HCT116 (cell line): Measurements from ENCODE around the gene KRTAP4-6. TPM values are rescaled to one million over a fixed set of nuclear protein-coding genes. Genes with fewer than 3 reads are reported as not detected.

Experiments used
- ATAC-seq: fragments of 200-7000 bp; cut with Tn5 transposase; 2 replicates; pipeline ENCODE4 v1.9.1; 2020; ENCODE audit warnings: mild to moderate bottlenecking, moderate library complexity
- BruUV-seq: library from RNA; stranded (reverse); fragments of 400-500 nt; replicated peaks from 2 replicates; lab custom pipeline; 2021; lab: Mats Ljungman, UMichigan
- CTCF ChIA-PET: fragments of 300-600 bp; sonication (Branson Sonifier 250); formaldehyde crosslinking; loops from one replicate; lab custom pipeline; 2021; ENCODE audit warnings: antibody characterized with exemption; lab: Charles Lee
- POLR2A ChIA-PET: fragments of 300-600, 350-600 bp; sonication (Branson Sonifier 250); formaldehyde crosslinking; loops from one replicate; lab custom pipeline; 2021; ENCODE audit warnings: antibody characterized with exemption; lab: Charles Lee
- RAD21 ChIA-PET, 2 experiments: fragments of 300-600 bp; sonication (Branson Sonifier 250); formaldehyde crosslinking; loops; one replicate each; lab custom pipeline; 2023; ENCODE audit warnings: low total read pairs in 2 of 2; ENCODE audit not compliant: uncharacterized antibody in 2 of 2, unreplicated experiment in 2 of 2, low non-redundant PET in 1 of 2; lab: Charles Lee
- DNase-seq: peaks from one replicate; pipeline ENCODE4 v3.0.0-alpha.2; 2010; ENCODE audit warnings: low read depth, low spot score
- H2AFZ ChIP-seq: fragments of 200-600 bp; shearing (Covaris generic), sonication (generic); 2 replicates; pipeline ENCODE4 v1.6.1; 2017; ENCODE audit warnings: low read depth, mixed run types, mixed read lengths, antibody characterized with exemption, low read length; ENCODE audit not compliant: poor library complexity, severe bottlenecking
- H3K27ac ChIP-seq: 2 replicates; pipeline ENCODE4 v1.5.1; 2012; ENCODE audit warnings: low read depth, low read length
- H3K27me3 ChIP-seq: fragments of 200-600 bp; sonication (generic); 2 replicates; pipeline ENCODE4 v1.6.1; 2016; ENCODE audit warnings: mixed run types, low read length, mixed read lengths; ENCODE audit not compliant: insufficient read depth
- H3K36me3 ChIP-seq, 2 experiments: fragments of 200-500 bp in 1 of 2; fragments of 200-600 bp in 1 of 2; sonication (Bioruptor generic) in 1 of 2; sonication (generic) in 1 of 2; 2 replicates each; pipeline versions ENCODE4 v1.5.1 to v1.6.1; 2014 to 2016; ENCODE audit warnings: low read length in 2 of 2, inconsistent platforms in 1 of 2, mixed read lengths in 1 of 2, mixed run types in 1 of 2; ENCODE audit not compliant: insufficient read depth in 2 of 2, control insufficient read depth in 1 of 2
- H3K4me1 ChIP-seq, 2 experiments: fragments of 200-600 bp in 1 of 2; sonication (generic) in 1 of 2; 2 replicates each; pipeline versions ENCODE4 v1.5.1 to v1.6.1; 2012 to 2017; ENCODE audit warnings: low read length in 2 of 2, inconsistent platforms in 1 of 2, mild to moderate bottlenecking in 1 of 2, mixed read lengths in 1 of 2, mixed run types in 1 of 2, moderate library complexity in 1 of 2; ENCODE audit not compliant: insufficient read depth in 2 of 2, control insufficient read depth in 1 of 2
- H3K4me2 ChIP-seq: fragments of 200-600 bp; sonication (generic); 2 replicates; pipeline ENCODE4 v1.6.1; 2017; ENCODE audit warnings: mixed run types, low read length, mixed read lengths
- H3K4me3 ChIP-seq, 2 experiments: fragments of 200-600 bp in 1 of 2; sonication (generic) in 1 of 2; replicated peaks in 1 of 2; 2 replicates each; pipeline ENCODE4 v1.5.1; 2011 to 2016; ENCODE audit warnings: low read length in 2 of 2, control low read depth in 1 of 2, low read depth in 1 of 2, mild to moderate bottlenecking in 1 of 2, mixed read lengths in 1 of 2, mixed run types in 1 of 2
- H3K79me2 ChIP-seq: fragments of 200-600 bp; sonication (generic); 2 replicates; pipeline ENCODE4 v1.6.1; 2017; ENCODE audit warnings: mild to moderate bottlenecking, mixed run types, low read length, moderate library complexity, mixed read lengths; ENCODE audit not compliant: insufficient read depth
- H3K9ac ChIP-seq: fragments of 200-600 bp; sonication (generic); 2 replicates; pipeline ENCODE4 v1.6.1; 2016; ENCODE audit warnings: low read length, mixed read lengths
- H3K9me2 ChIP-seq: fragments of 200-600 bp; sonication (generic), shearing (Covaris generic); 2 replicates; pipeline ENCODE4 v1.6.1; 2017; ENCODE audit warnings: mixed run types, mild to moderate bottlenecking, moderate library complexity; ENCODE audit not compliant: insufficient read depth
- H3K9me3 ChIP-seq, 2 experiments: fragments of 200-500 bp in 1 of 2; fragments of 200-600 bp in 1 of 2; sonication (Bioruptor generic) in 1 of 2; sonication (generic) in 1 of 2; 2 replicates each; pipeline ENCODE4 v1.6.1; 2014 to 2017; ENCODE audit warnings: low read length in 2 of 2, mixed read lengths in 2 of 2, inconsistent platforms in 1 of 2, low read depth in 1 of 2, mild to moderate bottlenecking in 1 of 2, mixed run types in 1 of 2, moderate library complexity in 1 of 2; ENCODE audit not compliant: control insufficient read depth in 1 of 2, insufficient read depth in 1 of 2
- H4K20me1 ChIP-seq: fragments of 200-600 bp; sonication (generic), shearing (Covaris generic); 2 replicates; pipeline ENCODE4 v1.6.1; 2017; ENCODE audit warnings: mixed run types, mild to moderate bottlenecking, moderate library complexity; ENCODE audit not compliant: insufficient read depth
- CBX3 ChIP-seq: IDR thresholded peaks from 2 replicates; pipeline ENCODE4 v1.6.1; 2012; ENCODE audit warnings: low read depth
- CEBPB ChIP-seq: IDR thresholded peaks from 2 replicates; pipeline ENCODE4 v1.6.1; 2012; ENCODE audit warnings: low read depth
- EGR1 ChIP-seq: IDR thresholded peaks from 2 replicates; pipeline ENCODE4 v1.6.1; 2012; ENCODE audit warnings: low read depth
- ELF1 ChIP-seq: IDR thresholded peaks from 2 replicates; pipeline ENCODE4 v1.6.1; 2012; ENCODE audit warnings: low read depth, borderline replicate concordance
- EZH2 ChIP-seq: fragments of 200-600 bp; sonication (generic); IDR thresholded peaks from 2 replicates; pipeline ENCODE4 v1.6.1; 2017; ENCODE audit warnings: antibody characterized with exemption, mixed run types
- EZH2phosphoT487 ChIP-seq: fragments of 200-600 bp; IDR thresholded peaks from 2 replicates; pipeline ENCODE4 v1.6.1; 2018; ENCODE audit warnings: antibody characterized with exemption, borderline replicate concordance
- FOSL1 ChIP-seq: IDR thresholded peaks from 2 replicates; pipeline ENCODE4 v1.6.1; 2012; ENCODE audit warnings: low read depth
- JUND ChIP-seq: IDR thresholded peaks from 2 replicates; pipeline ENCODE4 v1.6.1; 2012
- POLR2A ChIP-seq: IDR thresholded peaks from 2 replicates; pipeline ENCODE4 v1.7.0; 2011; ENCODE audit warnings: borderline replicate concordance; ENCODE audit not compliant: insufficient read depth, insufficient read length; ENCODE audit errors: extremely low read depth
- RAD21 ChIP-seq: IDR thresholded peaks from 2 replicates; pipeline ENCODE4 v1.6.1; 2012; ENCODE audit warnings: low read depth, mild to moderate bottlenecking
- SIN3A ChIP-seq: IDR thresholded peaks from 2 replicates; pipeline ENCODE4 v1.6.1; 2012; ENCODE audit warnings: low read depth
- SP1 ChIP-seq: IDR thresholded peaks from 2 replicates; pipeline ENCODE4 v1.6.1; 2012; ENCODE audit warnings: low read depth
- SRF ChIP-seq: IDR thresholded peaks from 2 replicates; pipeline ENCODE4 v1.6.1; 2012; ENCODE audit warnings: low read depth
- YY1 ChIP-seq: IDR thresholded peaks from 2 replicates; pipeline ENCODE4 v1.6.1; 2011; ENCODE audit warnings: low read length, low read depth, moderate library complexity, mild to moderate bottlenecking; ENCODE audit not compliant: insufficient replicate concordance; ENCODE audit errors: extremely low read depth
- ZFX ChIP-seq: fragments of 450-650 bp; IDR thresholded peaks from 2 replicates; pipeline ENCODE4 v1.6.1; 2017
- ZNF274 ChIP-seq: fragments of 200-500 bp; sonication (Bioruptor generic); IDR thresholded peaks from 2 replicates; pipeline ENCODE4 v1.6.1; 2014; ENCODE audit warnings: mild to moderate bottlenecking, low read depth, low read length, inconsistent platforms
- intact Hi-C: fragments of 100-400 bp; cut with micrococcal nuclease; formaldehyde crosslinking; loops from 2 replicates; pipeline ENCODE4 v1.10.0; 2022
- total RNA-seq: library from RNA; stranded (reverse); gene quantifications from one replicate; pipeline ENCODE4 v1.2.1, GENCODE V29; 2021; ENCODE audit not compliant: unreplicated experiment
- TF ChIP-seq, protein P1 (sequence below): IDR thresholded peaks from 2 replicates; pipeline ENCODE4 v1.6.1; 2012
- TF ChIP-seq, protein P2 (sequence below): IDR thresholded peaks from 2 replicates; pipeline ENCODE4 v1.6.1; 2011; ENCODE audit warnings: mild to moderate bottlenecking, low read length, moderate library complexity; ENCODE audit not compliant: insufficient replicate concordance; ENCODE audit errors: extremely low read depth

Gene KRTAP4-6
- total RNA-seq, 1 experiment from 2014 or later = not detected

DNA sequence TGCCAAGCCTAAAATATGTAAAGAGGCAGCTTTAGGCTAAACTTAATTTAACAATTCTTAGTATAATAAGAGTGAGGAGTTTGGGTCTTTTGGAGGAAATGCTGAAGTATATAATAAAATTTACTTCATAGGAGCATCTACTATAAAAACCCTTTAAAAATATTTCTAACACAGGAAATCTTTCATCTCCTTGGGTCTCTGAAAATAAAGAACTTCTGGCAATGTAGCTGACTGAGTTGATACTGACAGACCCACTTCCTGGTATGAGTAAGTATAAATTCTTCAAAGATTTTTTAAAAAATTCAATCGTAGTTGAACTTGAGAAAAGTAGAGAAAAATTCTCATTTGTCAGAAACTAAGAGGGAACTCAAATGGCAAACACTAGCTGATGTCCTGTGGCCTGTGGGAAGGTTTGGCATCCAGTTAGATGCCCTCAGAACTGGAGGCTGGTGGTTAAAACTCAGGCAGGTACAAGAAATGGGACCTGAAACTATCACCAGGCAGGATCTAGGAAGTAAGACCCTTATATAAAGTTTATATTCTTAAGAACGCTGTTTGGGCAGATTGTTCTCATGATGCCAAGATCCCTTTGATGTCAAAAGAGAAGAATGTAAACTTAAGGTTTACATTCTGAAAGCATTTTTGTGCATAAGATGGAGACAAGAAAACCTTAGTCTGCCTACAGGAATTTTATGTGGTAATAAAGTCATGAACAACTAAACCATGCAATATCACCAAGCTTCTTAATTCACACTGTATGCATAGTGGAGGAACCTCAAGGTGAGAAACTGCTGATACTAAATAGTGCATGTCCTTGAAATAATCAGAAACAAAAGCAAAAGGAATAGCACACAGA lies 6.2 kb downstream of the KRTAP4-6 start:
- no peak overlapping the region for H3K27ac ChIP-seq
- no peaks in the 10 kb centered on the region for H3K79me2 ChIP-seq
- no peak overlapping the region for H3K4me2 ChIP-seq
- intact Hi-C loops = no loop called here
- H3K9ac ChIP-seq = no peak overlapping the region
- no peak overlapping the region for H3K4me3 ChIP-seq
- H4K20me1 ChIP-seq = no peaks in the 10 kb centered on the region
- TF ChIP-seq YY1 (no peak), JUND (no peak), POLR2A (no peak), ZNF274 (no peak), CEBPB (no peak), ZFX (no peak), EZH2 (no peak)
- peaks cover 0 to 19% of the 10 kb centered on the region in 2 experiments; a peak in 2 of 4 replicates for H3K36me3 ChIP-seq
- BruUV-seq = no TSS peak
- no peaks in the 10 kb centered on the region for H3K9me2 ChIP-seq
- POLR2A ChIA-PET = no interaction called here
- peaks cover 3 to 31% of the 10 kb centered on the region in 2 experiments; a peak in 2 of 4 replicates for H3K4me1 ChIP-seq
- DNase-seq = no peak
- no peaks in the 10 kb centered on the region for H3K27me3 ChIP-seq
- peak overlapping the region; percentile 32 for H2AFZ ChIP-seq
- no peak for ATAC-seq
- RAD21 ChIA-PET = no interaction called here
- CTCF ChIA-PET = no interaction called here
- H3K9me3 ChIP-seq = peaks cover 0 to 10% of the 10 kb centered on the region in 2 experiments; a peak in 2 of 4 replicates

DNA sequence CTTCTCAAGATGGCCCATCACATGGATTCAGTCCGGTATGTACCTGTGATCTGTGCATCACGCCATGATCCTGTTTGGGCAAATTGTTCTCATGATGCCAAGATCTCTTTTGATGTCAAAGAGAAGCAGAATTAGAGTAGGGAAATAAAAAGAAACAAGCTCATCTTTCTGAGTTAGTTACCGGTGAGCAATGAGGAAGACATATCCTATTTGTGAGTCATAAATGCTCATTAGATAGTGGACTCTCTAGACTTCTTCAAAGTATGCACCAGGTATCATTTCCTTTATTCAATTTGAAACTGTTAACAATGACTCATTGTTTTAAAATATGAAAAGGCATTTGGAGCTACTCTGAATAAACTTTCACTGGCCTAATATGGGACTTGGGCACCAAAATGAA lies 8.4 kb downstream of the KRTAP4-6 start:
- no TSS peak for BruUV-seq
- no peak overlapping the region for H2AFZ ChIP-seq
- DNase-seq (peak; percentile 77), ATAC-seq (peak; percentile 91)
- peak overlapping the region; percentile 41 for H3K9ac ChIP-seq
- RAD21 ChIA-PET = no interaction called here
- H3K4me1 ChIP-seq = peaks cover 3 to 31% of the 10 kb centered on the region in 2 experiments; a peak in 2 of 4 replicates
- intact Hi-C loops = no loop called here
- H3K4me2 ChIP-seq = peak overlapping the region; percentile 39
- H3K9me3 ChIP-seq = peaks cover 0 to 4% of the 10 kb centered on the region in 2 experiments; a peak in 1 of 4 replicates
- no peaks in the 10 kb centered on the region for H3K79me2 ChIP-seq
- H3K36me3 ChIP-seq = peaks cover 0 to 17% of the 10 kb centered on the region in 2 experiments; a peak in 2 of 4 replicates
- H3K4me3 ChIP-seq = no peak overlapping the region
- H3K9me2 ChIP-seq = no peaks in the 10 kb centered on the region
- CTCF ChIA-PET = interaction anchor here (1.5 kb wide), 1 partner anchor 222 kb away, joined by 3 read pairs; no protein-coding TSS in a partner anchor
- no peaks in the 10 kb centered on the region for H4K20me1 ChIP-seq
- POLR2A ChIA-PET = no interaction called here
- peak overlapping the region; percentile 73; the same call in 1 of the 2 replicates for H3K27ac ChIP-seq
- no peaks in the 10 kb centered on the region for H3K27me3 ChIP-seq
- peak; percentile 76; the same call in 1 of the 2 replicates for TF ChIP-seq SRF
- TF ChIP-seq, protein P1, sequence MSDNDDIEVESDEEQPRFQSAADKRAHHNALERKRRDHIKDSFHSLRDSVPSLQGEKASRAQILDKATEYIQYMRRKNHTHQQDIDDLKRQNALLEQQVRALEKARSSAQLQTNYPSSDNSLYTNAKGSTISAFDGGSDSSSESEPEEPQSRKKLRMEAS = peak; percentile 50; the same call in 1 of the 2 replicates
- peak; percentile 95 for TF ChIP-seq SP1
- peak; percentile 97 for TF ChIP-seq JUND
- no peak for TF ChIP-seq EZH2phosphoT487
- TF ChIP-seq SIN3A = peak; percentile 74; the same call in 1 of the 2 replicates
- TF ChIP-seq, protein P2, sequence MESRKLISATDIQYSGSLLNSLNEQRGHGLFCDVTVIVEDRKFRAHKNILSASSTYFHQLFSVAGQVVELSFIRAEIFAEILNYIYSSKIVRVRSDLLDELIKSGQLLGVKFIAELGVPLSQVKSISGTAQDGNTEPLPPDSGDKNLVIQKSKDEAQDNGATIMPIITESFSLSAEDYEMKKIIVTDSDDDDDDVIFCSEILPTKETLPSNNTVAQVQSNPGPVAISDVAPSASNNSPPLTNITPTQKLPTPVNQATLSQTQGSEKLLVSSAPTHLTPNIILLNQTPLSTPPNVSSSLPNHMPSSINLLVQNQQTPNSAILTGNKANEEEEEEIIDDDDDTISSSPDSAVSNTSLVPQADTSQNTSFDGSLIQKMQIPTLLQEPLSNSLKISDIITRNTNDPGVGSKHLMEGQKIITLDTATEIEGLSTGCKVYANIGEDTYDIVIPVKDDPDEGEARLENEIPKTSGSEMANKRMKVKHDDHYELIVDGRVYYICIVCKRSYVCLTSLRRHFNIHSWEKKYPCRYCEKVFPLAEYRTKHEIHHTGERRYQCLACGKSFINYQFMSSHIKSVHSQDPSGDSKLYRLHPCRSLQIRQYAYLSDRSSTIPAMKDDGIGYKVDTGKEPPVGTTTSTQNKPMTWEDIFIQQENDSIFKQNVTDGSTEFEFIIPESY = peak; percentile 48
- TF ChIP-seq EZH2 = no peak
- TF ChIP-seq POLR2A = no peak
- TF ChIP-seq CBX3 = peak; percentile 92; the same call in 1 of the 2 replicates
- peak; percentile 29; the same call in 1 of the 2 replicates for TF ChIP-seq RAD21
- TF ChIP-seq YY1 = no peak
- TF ChIP-seq ZNF274 = no peak
- peak; percentile 54 for TF ChIP-seq ELF1
- TF ChIP-seq EGR1 = no peak
- peak; percentile 96 for TF ChIP-seq FOSL1
